NT2/D1 (cell line): Measurements from ENCODE around the gene RANBP2.

Experiments used
- SUZ12 ChIP-seq: IDR thresholded peaks from 2 replicates; pipeline ENCODE4 v1.6.1; 2011; ENCODE audit not compliant: insufficient read length, insufficient read depth; ENCODE audit errors: extremely low read depth
- YY1 ChIP-seq: IDR thresholded peaks from 2 replicates; pipeline ENCODE4 v1.6.1; 2011; ENCODE audit not compliant: insufficient read length, insufficient read depth
- ZNF274 ChIP-seq: IDR thresholded peaks from 2 replicates; pipeline ENCODE4 v1.6.1; 2011; ENCODE audit warnings: mild to moderate bottlenecking, low read depth, low read length

- TF ChIP-seq ZNF274 (no peak), YY1 (no peak), SUZ12 (no peak)
These were observed 101.2 kb downstream of the RANBP2 start for GRCh38 chr2:108820482-108820881.
